ENCODE data around the gene SPATA46.

The SPATA46 gene

DNA sequence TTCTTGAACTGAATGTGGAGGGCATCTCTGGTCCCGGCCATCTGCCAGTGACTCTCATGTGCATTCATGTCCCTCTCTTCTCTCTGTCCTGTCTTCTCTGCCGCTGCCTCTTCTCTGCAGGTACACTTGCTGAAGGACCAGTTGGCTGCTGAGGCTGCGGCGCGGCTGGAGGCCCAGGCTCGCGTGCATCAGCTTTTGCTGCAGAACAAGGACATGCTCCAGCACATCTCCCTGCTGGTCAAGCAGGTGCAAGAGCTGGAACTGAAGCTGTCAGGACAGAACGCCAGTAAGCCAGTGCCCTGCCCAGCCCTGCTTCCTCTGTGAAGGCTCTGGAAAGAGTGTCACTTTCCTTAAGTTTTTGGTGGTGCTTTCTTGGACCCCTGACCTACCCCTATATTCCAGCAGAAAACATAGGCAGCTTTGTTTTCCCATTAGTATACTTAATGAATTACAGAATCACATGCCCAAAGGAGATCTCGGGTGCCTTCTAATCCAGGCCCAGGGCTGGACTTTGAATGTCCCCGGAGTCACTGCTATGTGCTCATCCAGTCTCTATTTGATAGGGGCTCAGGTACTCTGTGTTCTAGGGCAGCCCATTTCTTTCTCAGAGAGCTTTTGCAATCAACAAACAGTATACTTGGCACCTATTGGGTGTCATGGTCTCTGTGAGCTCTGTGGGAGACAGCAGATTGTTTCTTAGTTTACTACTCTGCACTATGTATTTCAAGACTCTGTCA lies 11.2 kb downstream of the SPATA46 start:
- no peak for DNase-seq (ENCODE audit: low read depth)
- H3K4me3 ChIP-seq (ENCODE audit: control insufficient read depth, low read depth, low read length) = no peak overlapping the region
- no peak for TF ChIP-seq CTCF (conservative IDR thresholded peaks at IDR 0.05; ENCODE audit: control insufficient read depth, insufficient read depth, low read depth, low read length)

- no peak for TF ChIP-seq CTCF (conservative IDR thresholded peaks at IDR 0.05; ENCODE audit: control insufficient read depth, insufficient read depth, low read depth, low read length)
- no peak overlapping the region for H3K4me3 ChIP-seq (ENCODE audit: control insufficient read depth, low read depth, low read length)
- DNase-seq (ENCODE audit: low read depth) = no peak
Observed at GRCh38 chr1:162364498-162364897, 12.2 kb downstream of the SPATA46 start.

DNA sequence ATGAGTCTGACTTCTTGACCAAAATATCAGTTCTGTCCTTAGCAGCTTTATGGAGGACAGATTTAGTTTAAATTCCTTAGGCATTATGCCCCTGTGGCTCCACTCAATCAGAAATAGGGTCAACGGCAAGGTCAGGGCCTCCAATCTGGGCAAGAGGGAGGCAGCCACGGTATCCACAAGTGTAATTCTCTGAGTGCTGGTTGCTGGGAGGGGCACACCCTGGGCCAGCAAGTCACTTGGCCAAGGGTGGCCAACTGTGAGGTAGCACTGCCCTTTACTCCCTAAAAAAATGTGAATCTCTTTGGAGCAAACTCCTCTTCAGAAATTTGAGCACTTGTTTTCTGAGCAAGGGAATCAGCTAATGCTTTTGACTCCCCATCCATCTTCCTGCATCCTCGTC lies 12.8 kb downstream of the SPATA46 start:
- DNase-seq (ENCODE audit: low read depth) = no peak
- no peak for TF ChIP-seq CTCF (conservative IDR thresholded peaks at IDR 0.05; ENCODE audit: control insufficient read depth, insufficient read depth, low read depth, low read length)
- no peak overlapping the region for H3K4me3 ChIP-seq (ENCODE audit: control insufficient read depth, low read depth, low read length)

DNA sequence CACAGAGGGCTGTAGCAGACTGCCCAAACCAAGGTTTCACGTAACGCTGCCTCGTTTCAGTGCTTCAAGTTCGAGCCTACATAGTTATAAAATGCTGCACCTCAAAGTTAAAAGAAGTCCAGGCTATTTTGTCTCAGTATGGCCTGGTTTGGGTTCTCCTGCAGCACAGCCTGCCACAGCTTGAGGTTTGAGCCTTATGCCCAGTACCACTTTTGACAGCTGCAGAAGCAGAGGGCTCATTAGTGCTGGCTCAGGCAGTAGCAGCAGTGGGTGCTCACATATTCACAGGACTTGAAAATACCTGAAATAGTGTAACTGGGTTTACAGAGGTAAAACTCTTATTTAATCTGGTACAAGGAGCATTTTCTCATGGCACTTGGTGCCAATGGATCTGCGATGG lies 15.3 kb downstream of the SPATA46 start:
- no peak overlapping the region for H3K4me3 ChIP-seq (ENCODE audit: control insufficient read depth, low read depth, low read length)
- TF ChIP-seq CTCF (conservative IDR thresholded peaks at IDR 0.05; ENCODE audit: control insufficient read depth, insufficient read depth, low read depth, low read length) = no peak
- no peak for DNase-seq (ENCODE audit: low read depth)

DNA sequence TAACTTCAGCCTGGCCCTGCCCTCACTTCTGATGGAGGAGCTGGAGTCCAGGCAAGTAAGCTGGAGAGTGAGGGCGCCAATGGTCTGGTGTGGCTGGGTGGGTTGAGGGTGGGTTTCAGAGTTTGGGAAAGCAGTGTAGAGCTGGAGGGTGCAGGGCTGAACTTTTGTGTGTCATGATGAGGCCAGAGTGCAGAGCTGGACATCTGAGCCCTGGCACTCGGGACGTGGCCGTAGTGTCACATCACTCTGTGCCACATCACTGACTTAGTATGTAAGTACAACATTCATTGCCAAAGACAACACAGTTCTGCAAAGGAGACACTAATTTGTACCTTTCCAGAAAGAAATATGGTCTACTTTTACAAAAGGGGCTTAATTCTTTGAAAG lies 15.8 kb downstream of the SPATA46 start:
- no peak for TF ChIP-seq CTCF (conservative IDR thresholded peaks at IDR 0.05; ENCODE audit: control insufficient read depth, insufficient read depth, low read depth, low read length)
- no peak for DNase-seq (ENCODE audit: low read depth)
- no peak overlapping the region for H3K4me3 ChIP-seq (ENCODE audit: control insufficient read depth, low read depth, low read length)

DNA sequence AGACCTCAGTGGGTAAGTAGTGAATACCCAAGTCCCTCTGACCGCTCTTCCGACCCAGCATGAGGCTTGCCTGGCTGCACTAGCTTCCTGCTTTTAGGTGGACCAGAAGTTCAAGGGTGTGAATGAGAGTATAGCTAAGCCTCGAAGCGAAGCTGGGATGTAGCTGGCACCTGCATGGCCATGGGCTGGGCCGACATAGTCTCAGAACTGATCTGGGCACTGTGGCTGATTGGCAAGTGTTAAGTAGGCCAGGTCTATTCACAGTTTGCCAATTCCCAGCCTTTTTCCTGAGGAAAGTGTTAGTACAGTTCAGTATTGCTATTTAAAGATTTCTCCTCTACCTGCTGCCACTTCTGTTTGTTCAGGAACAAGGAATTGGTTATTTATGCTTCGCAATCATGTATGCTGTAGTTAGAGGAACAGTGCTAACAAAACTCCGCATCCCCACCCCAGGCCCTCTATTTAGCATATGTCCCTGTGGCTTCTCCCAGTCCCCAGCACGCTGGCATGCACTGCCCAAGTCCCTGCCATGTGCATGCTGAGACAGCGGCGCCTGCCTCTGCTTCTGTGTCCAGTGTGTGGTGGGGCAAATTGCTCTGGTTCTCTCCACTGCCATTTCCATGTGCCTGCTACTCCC lies 16.3 kb downstream of the SPATA46 start:
- DNase-seq (ENCODE audit: low read depth) = no peak
- H3K4me3 ChIP-seq (ENCODE audit: control insufficient read depth, low read depth, low read length) = no peak overlapping the region
- no peak for TF ChIP-seq CTCF (conservative IDR thresholded peaks at IDR 0.05; ENCODE audit: control insufficient read depth, insufficient read depth, low read depth, low read length)
